GM18861 (cell line): Measurements from ENCODE around the gene DGKB.

ENCODE experiments used
- ATAC-seq: cut with Tn5 transposase; IDR thresholded peaks from one replicate; pipeline ENCODE4 v1.9.1; 2021; ENCODE audit not compliant: unreplicated experiment

The DGKB gene

GRCh38 chr7:14861456-14861855, 41.1 kb downstream of the DGKB start:
- ATAC-seq, result no peak

GRCh38 chr7:14859267-14859666, 43.3 kb downstream of the DGKB start:
- ATAC-seq, result no peak

GRCh38 chr7:14858866-14859265, 43.7 kb downstream of the DGKB start:
- ATAC-seq, result no peak

GRCh38 chr7:14858410-14858809, 44.1 kb downstream of the DGKB start:
- ATAC-seq, result no peak

GRCh38 chr7:14855033-14855794, 47.3 kb downstream of the DGKB start:
- ATAC-seq, result no peak

- no peak for ATAC-seq
These were observed 48.1 kb downstream of the DGKB start for GRCh38 chr7:14854471-14854870.

- ATAC-seq, result no peak
These were observed 50.9 kb downstream of the DGKB start for GRCh38 chr7:14851610-14852009.

GRCh38 chr7:14850039-14850438, 52.5 kb downstream of the DGKB start:
- peak; percentile 65 for ATAC-seq

GRCh38 chr7:14846405-14846804, 56.1 kb downstream of the DGKB start:
- no peak for ATAC-seq

GRCh38 chr7:14843755-14844154, 58.8 kb downstream of the DGKB start:
- no peak for ATAC-seq

GRCh38 chr7:14842523-14842922, 60.0 kb downstream of the DGKB start:
- ATAC-seq, result no peak

GRCh38 chr7:14841869-14842268, 60.7 kb downstream of the DGKB start:
- ATAC-seq, result no peak

- ATAC-seq, result no peak
These were observed 61.5 kb downstream of the DGKB start for GRCh38 chr7:14841086-14841485.

- no peak for ATAC-seq
These were observed 63.2 kb downstream of the DGKB start for GRCh38 chr7:14839307-14839706.

- ATAC-seq, result no peak
These were observed 65.3 kb downstream of the DGKB start for GRCh38 chr7:14837216-14837615.

- ATAC-seq, result no peak
These were observed 65.9 kb downstream of the DGKB start for GRCh38 chr7:14836571-14837189.

GRCh38 chr7:14836006-14836405, 66.5 kb downstream of the DGKB start:
- no peak for ATAC-seq

- no peak for ATAC-seq
These were observed 67.2 kb downstream of the DGKB start for GRCh38 chr7:14835384-14835783.

- ATAC-seq, result peak; percentile 30
These were observed 67.7 kb downstream of the DGKB start for GRCh38 chr7:14834883-14835282.

- peak; percentile 69 for ATAC-seq
These were observed 68.1 kb downstream of the DGKB start for GRCh38 chr7:14834456-14834855.

- ATAC-seq, result no peak
These were observed 68.8 kb downstream of the DGKB start for GRCh38 chr7:14833707-14834106.

- no peak for ATAC-seq
These were observed 74.5 kb downstream of the DGKB start for GRCh38 chr7:14828053-14828452.

- no peak for ATAC-seq
These were observed 76.1 kb downstream of the DGKB start for GRCh38 chr7:14826426-14826825.
